ENCODE results near the gene ZNF683. TPM values are rescaled to one million over a fixed set of nuclear protein-coding genes. Genes with fewer than 3 reads are reported as not detected.

ZNF683 gene
- total RNA-seq, 1 experiment from 2014 or later = not detected

DNA sequence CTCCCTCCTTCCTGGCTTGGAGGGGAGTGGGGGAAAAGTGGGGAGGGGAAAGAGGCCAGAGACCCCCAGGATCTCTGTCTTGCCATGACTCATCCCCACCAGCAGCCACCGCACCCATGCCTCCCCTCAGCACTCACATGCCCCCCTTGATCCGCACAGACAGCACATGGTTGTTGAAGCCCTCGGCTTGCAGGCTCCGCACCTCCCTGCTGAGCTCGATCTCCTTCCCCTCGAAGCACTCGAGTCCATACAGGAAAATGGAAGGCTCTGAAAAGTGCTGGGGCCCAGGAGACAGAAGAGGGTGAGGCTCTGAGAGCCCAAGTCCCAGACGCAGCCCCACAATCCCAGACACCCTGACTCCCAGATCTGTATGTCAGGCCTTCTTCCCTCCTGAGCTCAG, 44.0 kb downstream of the ZNF683 start:
- H3K9me2 ChIP-seq (replicated peaks; ENCODE audit: low read length) = no peaks in the 10 kb centered on the region
- H3F3A ChIP-seq (ENCODE audit: low read length, unreplicated experiment) = no peaks in the 10 kb centered on the region
- H3K4me2 ChIP-seq (ENCODE audit: low read length) = no peak overlapping the region
- BruUV-seq (replicated peaks) = no TSS peak
- DNase-seq = no peak
- H4K20me1 ChIP-seq (ENCODE audit: low read length) = no peaks in the 10 kb centered on the region
- ChIA-PET POLR2A (ENCODE audit: unreplicated experiment) (interaction anchor here (0.6 kb wide), 1 partner anchor 227 kb away, joined by 3 read pairs; no protein-coding TSS in a partner anchor), CTCF (no interaction called here)
- H3K36me3 ChIP-seq (ENCODE audit: low read depth, low read length) = peaks cover 3% of the 10 kb centered on the region; the same call in 1 of the 2 replicates
- H3K27me3 ChIP-seq (ENCODE audit: low read length) = no peaks in the 10 kb centered on the region
- TF ChIP-seq EZH2phosphoT487 (IDR thresholded peaks at IDR 0.05; ENCODE audit: borderline replicate concordance, low read length) = no peak
- H3K9me3 ChIP-seq (ENCODE audit: low read length) = no peaks in the 10 kb centered on the region
- no peak overlapping the region for H3K4me3 ChIP-seq (ENCODE audit: low read length)
- H3K27ac ChIP-seq (ENCODE audit: low read length) = no peak overlapping the region
- H3K9ac ChIP-seq (ENCODE audit: low read length) = no peak overlapping the region
- intact Hi-C loops (cut with micrococcal nuclease) = no loop called here
- ATAC-seq = no peak
- H3K79me2 ChIP-seq (ENCODE audit: low read length) = no peaks in the 10 kb centered on the region
- no peaks in the 10 kb centered on the region for H3K4me1 ChIP-seq (ENCODE audit: insufficient read depth, low read length)
- no peak overlapping the region for H2AFZ ChIP-seq (ENCODE audit: low read length)

DNA sequence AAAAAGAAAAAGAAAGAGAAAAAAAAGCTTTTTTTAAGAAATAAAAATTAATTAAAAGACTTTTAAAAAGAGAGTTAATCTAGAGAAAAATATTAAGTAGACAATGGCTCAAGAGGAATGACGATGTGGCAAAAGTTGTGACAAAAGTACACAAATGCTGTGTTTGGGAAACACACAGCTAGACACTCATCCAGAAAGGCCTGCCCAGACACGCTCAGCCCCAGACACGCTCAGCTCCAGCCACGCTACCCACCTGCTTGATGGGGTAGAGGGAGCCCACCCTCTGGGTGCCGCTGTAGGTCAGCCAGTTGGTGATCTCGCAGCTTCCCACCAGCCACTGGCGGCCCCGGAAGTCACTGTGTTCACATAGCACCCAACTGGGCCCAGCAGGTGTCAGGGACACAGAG, 44.6 kb downstream of the ZNF683 start:
- Histone ChIP-seq H3K36me3 (ENCODE audit: low read depth, low read length) (peaks cover 3% of the 10 kb centered on the region; the same call in 1 of the 2 replicates), H3K27me3 (ENCODE audit: low read length) (no peaks in the 10 kb centered on the region), H3K79me2 (ENCODE audit: low read length) (no peaks in the 10 kb centered on the region), H3F3A (ENCODE audit: low read length, unreplicated experiment) (no peaks in the 10 kb centered on the region), H3K4me1 (ENCODE audit: insufficient read depth, low read length) (no peaks in the 10 kb centered on the region), H3K4me3 (ENCODE audit: low read length) (no peak overlapping the region), H3K9me2 (replicated peaks; ENCODE audit: low read length) (no peaks in the 10 kb centered on the region), H2AFZ (ENCODE audit: low read length) (no peak overlapping the region), H3K9ac (ENCODE audit: low read length) (no peak overlapping the region), H3K4me2 (ENCODE audit: low read length) (no peak overlapping the region), H3K27ac (ENCODE audit: low read length) (no peak overlapping the region), H4K20me1 (ENCODE audit: low read length) (no peaks in the 10 kb centered on the region), H3K9me3 (ENCODE audit: low read length) (no peaks in the 10 kb centered on the region)
- DNase-seq = no peak
- no peak for ATAC-seq
- POLR2A ChIA-PET (ENCODE audit: unreplicated experiment) = interaction anchor here (0.6 kb wide), 1 partner anchor 226 kb away, joined by 3 read pairs; no protein-coding TSS in a partner anchor
- intact Hi-C loops (cut with micrococcal nuclease) = no loop called here
- TF ChIP-seq, protein P1, sequence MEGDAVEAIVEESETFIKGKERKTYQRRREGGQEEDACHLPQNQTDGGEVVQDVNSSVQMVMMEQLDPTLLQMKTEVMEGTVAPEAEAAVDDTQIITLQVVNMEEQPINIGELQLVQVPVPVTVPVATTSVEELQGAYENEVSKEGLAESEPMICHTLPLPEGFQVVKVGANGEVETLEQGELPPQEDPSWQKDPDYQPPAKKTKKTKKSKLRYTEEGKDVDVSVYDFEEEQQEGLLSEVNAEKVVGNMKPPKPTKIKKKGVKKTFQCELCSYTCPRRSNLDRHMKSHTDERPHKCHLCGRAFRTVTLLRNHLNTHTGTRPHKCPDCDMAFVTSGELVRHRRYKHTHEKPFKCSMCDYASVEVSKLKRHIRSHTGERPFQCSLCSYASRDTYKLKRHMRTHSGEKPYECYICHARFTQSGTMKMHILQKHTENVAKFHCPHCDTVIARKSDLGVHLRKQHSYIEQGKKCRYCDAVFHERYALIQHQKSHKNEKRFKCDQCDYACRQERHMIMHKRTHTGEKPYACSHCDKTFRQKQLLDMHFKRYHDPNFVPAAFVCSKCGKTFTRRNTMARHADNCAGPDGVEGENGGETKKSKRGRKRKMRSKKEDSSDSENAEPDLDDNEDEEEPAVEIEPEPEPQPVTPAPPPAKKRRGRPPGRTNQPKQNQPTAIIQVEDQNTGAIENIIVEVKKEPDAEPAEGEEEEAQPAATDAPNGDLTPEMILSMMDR (conservative IDR thresholded peaks at IDR 0.05; ENCODE audit: low read depth, low read length) = no peak
- TF ChIP-seq EZH2phosphoT487 (IDR thresholded peaks at IDR 0.05; ENCODE audit: borderline replicate concordance, low read length) (no peak), EZH2 (IDR thresholded peaks at IDR 0.05; ENCODE audit: low read length, unreplicated experiment) (no peak)
- CTCF ChIA-PET = no interaction called here
- BruUV-seq (replicated peaks) = no TSS peak

DNA sequence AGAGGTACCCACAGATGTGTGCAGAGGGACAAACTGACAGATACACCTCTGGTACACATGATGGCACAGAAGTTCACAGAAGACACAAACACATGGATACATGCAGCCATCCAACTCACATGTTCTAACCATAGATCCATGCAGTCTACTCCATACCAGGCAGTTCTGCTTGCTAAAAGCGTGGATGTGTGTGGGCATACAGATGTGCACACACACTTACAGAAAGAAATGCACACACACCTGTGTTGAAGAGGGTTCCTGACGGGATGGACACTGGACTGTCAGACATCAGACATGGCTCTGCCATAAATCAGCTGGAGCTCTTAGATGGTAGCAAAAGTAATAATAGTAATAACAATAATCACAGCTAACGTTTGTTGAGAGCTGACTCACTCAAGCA, 48.0 kb downstream of the ZNF683 start:
- POLR2A ChIA-PET (ENCODE audit: unreplicated experiment) = no interaction called here
- Histone ChIP-seq H3K9me2 (replicated peaks; ENCODE audit: low read length) (no peaks in the 10 kb centered on the region), H3K4me3 (ENCODE audit: low read length) (no peak overlapping the region), H3K9me3 (ENCODE audit: low read length) (no peaks in the 10 kb centered on the region), H4K20me1 (ENCODE audit: low read length) (no peaks in the 10 kb centered on the region), H3F3A (ENCODE audit: low read length, unreplicated experiment) (no peaks in the 10 kb centered on the region), H3K27me3 (ENCODE audit: low read length) (no peaks in the 10 kb centered on the region), H3K27ac (ENCODE audit: low read length) (no peak overlapping the region), H3K79me2 (ENCODE audit: low read length) (no peaks in the 10 kb centered on the region), H3K36me3 (ENCODE audit: low read depth, low read length) (no peaks in the 10 kb centered on the region), H3K4me2 (ENCODE audit: low read length) (no peak overlapping the region), H3K9ac (ENCODE audit: low read length) (no peak overlapping the region), H3K4me1 (ENCODE audit: insufficient read depth, low read length) (no peaks in the 10 kb centered on the region), H2AFZ (ENCODE audit: low read length) (no peak overlapping the region)
- TF ChIP-seq EZH2 (IDR thresholded peaks at IDR 0.05; ENCODE audit: low read length, unreplicated experiment) (no peak), EZH2phosphoT487 (IDR thresholded peaks at IDR 0.05; ENCODE audit: borderline replicate concordance, low read length) (no peak)
- TF ChIP-seq, protein P1 (conservative IDR thresholded peaks at IDR 0.05; ENCODE audit: low read depth, low read length) = no peak
- no TSS peak for BruUV-seq (replicated peaks)
- no peak for DNase-seq
- ATAC-seq = no peak
- intact Hi-C loops (cut with micrococcal nuclease) = loop anchor here (5.0 kb wide), 1 partner anchor 92 kb away; the partner anchor contains the start of gene CEP85
- CTCF ChIA-PET = no interaction called here

Data from PC-3 (cell line).